ENCODE measurements around the gene GGTLC1.
"Not testable (repeated sequence)": the region's sequence is repeated elsewhere in the genome, so short reads cannot be mapped to it uniquely, and the experiment has no call there.

Gene GGTLC1

DNA sequence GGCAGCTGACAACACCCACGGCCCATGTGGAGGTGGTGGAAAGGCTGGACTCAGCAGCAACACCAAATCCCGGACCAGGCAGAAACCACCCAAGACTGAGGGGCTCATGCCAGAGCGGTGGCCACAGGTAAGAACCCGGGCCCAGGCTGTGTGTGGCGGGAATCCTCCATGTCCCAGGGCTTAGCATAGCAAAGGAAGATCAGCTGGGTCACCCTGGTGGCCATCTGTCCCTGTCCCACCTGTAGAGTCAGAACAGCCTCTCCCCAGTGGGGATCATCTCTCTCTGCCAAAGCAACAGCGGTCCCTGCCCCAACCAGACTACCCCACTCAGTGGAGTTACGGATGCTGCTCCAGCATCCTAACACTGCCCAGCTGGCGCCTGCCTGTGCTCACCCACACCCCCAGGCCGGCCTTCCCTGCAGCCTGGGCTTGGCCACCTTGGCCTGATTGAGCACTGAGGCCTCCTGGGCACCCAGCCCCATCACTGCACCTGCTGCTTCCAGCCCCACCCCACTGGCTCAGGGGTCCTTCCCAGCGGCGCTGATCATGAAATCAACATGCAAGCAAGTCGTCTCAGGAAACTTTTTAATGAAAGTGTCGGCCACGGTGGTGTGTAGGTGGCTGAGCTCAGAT, 5.5 kb upstream of the GGTLC1 start:
- not testable (repeated sequence) for DNase-seq

DNA sequence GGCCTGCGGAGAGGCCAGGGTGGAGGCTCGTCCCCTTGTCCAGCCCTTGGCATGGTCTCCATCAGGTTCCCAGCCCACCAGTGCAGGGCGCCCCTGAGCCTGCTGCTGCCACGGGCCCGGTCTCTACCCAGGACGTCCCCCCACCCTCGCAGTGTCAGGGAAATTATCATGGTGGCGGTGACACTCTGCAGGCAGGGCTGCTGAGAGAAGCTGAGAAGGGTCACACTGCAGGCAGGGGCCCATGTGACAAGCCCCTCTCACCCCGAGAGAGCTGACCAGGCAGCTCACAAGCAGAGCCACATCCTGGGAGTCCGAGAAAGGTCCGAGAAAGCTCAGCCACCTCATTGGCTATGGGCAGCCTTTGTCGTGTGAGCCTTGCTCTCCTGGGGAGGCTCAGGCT, 4.9 kb upstream of the GGTLC1 start:
- not testable (repeated sequence) for DNase-seq

DNA sequence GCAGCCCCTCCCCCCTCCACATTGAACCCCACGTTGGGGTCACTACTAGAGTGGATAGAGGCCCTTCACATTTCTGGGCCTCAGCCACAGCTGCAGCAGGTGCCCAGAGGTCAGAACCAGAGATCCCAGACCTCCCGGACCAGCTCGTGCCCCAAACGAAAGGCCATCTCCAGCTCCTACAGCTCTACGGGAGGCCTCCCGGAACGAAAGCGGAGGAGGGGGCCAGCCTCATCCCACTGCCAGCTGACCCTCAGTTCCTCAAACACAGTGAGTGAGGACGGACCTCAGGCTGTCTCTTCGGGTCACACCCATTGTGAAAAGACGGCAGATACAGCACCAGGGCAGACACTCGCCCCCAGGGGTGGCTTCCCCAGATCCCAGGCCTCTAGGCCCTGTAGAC, 1.7 kb upstream of the GGTLC1 start:
- DNase-seq: not testable (repeated sequence)

DNA sequence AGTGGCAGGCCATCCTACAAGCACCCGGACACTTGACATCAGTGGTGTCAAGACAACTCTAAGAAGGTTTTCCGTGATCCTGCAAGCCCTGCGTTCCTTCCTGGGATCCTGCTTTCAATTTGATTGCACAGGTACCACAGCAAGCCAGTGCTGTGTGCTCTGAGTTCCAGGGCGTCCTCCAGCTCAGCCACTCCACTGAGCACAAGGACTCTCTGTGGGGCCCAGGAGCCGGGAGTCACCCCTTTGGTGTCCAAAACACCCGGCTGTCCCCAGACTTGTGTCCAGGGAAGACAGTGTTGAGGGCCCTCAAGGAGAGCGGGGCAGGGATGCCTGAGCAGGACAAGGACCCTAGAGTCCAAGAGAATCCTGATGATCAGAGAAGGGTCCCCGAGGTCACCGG, 387 bp upstream of the GGTLC1 start:
- DNase-seq: not testable (repeated sequence)

DNA sequence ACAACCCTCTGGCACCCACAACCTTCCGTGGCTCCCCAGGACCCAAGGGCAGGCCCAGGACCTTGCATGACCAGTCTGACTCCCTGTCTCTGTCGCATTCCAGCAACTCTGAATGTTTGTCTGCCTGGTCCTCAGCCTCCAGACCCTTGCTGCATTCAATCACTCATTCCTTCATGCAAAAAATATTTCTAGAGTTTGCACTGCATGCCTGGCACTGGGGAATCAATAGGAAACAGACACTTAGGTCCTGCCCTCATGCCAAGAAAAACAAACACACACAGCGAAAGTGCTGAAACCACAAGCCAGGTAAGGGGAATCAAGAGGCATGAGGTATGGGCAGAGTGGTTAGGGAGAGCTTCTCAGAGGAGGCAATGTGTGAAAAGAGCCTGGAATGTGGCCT, 1.9 kb downstream of the GGTLC1 start:
- not testable (repeated sequence) for DNase-seq

DNA sequence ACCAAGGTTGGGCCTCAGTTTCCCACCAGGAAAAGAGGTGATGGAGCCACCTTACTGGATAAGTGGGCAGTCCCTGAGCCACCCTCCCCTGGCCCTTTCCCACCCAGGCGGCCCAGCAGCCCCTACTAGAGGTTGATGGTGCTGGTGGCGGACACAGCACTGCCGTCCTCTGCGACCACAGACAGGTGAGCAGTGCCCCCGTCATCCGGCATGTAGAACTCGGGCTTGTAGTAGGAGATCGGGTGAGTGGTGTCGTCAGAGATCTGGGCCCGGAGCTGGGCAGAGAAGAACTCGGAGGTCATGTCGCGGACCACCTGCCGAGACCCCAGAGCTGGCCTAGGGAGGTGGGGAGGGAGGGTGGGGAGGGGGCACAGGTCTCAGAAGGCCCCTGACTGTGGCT, 2.3 kb downstream of the GGTLC1 start:
- not testable (repeated sequence) for DNase-seq

DNA sequence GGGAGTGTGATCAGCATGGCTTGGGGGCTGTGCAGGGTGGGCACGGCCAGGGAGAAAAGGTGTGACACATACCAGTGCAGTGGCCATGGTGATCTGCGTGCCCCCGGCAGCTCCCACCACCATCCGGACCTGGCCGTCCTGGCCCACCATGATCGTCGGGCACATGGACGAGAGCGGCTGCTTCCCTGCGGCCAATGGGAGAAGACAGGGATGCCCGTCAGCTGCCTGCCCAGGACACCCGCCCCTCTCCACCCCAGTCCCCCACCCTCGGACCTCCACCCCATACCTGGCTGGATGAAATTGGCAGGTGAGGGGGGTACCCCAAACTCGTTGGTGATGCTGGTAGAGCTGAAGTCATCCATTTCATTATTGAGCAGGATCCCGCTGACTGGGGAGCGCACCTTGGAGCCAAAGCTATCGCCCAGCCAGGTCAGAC, 2.8 kb downstream of the GGTLC1 start:
- not testable (repeated sequence) for DNase-seq

DNA sequence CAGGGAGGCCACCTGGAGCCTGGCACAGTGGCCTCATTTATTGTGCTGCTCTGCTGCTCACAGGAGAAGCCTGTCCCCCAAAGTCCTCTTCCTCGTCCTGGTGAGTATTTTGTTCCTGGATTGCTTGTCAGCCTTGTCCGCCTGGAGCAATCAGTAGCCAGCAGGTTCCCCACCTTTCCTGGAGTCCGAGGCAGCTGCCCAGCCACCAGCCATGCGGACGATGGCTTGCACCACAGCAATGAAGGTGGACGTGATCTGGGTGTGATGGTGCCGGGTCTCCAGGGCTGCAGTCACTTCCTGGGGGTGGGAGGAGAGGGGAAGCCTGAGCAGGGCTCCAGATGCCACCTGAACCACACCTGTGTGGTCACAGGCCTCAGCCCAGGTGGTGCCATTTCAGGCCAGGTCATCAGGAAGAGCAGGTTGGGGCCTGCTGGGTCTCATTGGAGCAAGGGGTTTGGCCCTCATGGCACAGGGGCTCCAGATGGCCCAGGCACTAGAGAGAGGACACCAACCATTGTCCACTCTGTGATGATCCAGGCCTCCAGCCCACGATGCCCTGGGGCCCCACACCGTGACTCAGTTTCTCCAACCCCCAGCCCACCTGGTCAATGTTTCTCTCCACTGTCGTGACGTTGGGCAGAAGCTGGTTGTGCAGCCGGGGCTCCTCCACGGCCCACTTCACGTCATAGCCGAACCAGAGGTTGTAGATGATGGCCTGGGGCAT, 3.4 kb downstream of the GGTLC1 start:
- not testable (repeated sequence) for DNase-seq

DNA sequence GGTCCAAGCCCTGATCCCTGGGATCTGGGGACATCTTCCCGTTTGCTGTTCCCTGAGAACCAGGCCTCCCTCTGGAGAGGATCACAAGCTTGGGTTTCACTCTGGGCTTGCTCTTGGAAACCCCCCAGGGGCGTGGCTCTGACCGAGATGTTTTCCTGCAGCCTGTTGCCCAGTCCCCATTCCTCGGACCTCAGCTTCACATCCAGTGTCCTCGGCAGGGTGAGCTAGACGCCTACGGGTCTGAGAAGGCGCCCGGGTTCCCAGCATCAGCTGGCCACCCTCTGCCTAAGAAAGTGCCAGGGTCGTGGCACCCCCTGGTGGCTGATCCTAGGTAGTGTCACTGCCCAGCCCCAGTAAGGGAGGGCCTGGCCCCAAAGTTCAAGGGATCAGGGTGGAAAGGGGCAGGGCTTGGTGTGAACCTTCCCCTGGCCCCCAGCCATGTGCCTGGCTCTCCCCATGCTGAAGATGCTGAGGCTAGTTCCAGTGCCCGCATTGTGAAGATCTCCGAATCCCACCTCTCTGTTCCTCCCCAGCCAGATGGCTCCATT, 4.0 kb downstream of the GGTLC1 start:
- not testable (repeated sequence) for DNase-seq

DNA sequence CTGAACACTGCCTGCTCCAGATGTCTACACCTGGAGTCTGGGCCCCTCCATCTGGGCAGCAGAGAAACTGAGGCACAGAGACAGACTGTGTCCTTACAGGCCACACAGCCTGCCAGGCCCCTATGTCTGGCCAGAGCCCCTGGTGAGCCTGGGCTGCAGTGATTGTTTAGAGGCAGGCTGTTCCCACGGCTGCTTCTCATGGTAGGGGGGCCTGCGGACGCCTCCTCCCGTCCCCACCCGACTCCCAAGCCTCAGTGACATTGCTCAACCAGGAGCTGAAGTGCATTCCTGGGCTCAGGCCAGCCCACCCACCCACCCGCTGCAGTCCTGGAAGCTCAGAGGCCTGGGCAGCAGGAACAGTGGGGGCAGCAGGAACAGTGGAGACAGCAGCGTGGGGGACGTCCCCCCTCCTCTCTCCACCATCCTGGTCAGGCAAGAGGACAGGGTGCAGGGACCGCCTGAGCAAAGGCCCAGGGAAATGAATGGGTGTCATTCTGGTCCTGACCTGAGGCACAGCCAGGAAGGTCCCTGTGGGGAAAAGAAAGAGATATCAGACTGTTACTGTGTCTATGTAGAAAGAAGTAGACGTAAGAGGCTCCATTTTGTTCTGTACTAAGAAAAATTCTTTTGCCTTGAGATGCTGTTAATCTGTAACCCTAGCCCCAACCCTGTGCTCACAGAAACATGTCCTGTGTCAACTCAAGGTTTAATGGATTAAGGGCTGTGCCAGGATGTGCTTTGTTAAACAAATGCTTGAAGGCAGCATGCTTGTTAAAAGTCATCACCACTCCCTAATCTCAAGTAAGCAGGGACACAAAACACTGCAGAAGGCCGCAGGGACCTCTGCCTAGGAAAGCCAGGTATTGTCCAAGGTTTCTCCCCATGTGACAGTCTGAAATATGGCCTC, 6.2 kb downstream of the GGTLC1 start:
- not testable (repeated sequence) for DNase-seq

DNA sequence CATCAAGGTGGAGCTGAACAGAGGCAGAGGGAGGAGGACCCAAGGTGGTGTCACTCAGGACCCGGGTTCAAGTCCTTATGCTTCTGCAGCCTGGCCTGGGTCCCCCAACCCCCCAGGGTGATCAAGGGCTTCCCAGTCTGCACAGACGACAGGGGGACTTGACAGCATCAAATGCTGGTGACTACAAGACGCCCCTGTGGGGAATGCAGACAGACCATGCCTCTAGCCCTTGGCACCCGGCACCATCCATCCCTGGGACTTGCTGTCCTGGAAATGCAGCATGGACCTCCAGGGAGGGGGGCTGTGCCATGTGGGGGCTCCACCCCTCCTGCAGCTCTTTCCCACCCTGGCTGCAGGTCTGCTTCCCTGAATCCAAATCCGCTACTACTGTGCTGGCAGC, 7.1 kb downstream of the GGTLC1 start:
- not testable (repeated sequence) for DNase-seq

DNA sequence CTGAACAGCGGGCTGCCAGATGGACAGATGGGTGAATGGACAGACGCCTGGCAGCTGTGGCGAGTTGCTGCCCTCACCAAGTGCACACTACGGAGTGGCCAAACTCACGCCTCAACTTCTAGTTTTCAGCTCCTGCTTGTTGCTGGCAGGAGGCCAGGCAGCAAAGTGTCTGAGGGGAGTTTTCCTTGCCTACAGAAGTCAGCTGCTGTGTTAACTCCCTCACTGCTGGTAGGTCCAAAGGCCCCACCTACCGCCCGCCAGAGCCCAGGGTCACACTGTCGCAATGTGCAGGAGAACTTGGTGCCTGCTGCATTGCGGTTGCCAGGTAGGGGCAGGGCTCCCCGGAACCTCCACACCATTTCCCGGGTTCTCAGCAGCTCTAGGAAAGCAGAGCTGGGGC, 7.6 kb downstream of the GGTLC1 start:
- not testable (repeated sequence) for DNase-seq

DNA sequence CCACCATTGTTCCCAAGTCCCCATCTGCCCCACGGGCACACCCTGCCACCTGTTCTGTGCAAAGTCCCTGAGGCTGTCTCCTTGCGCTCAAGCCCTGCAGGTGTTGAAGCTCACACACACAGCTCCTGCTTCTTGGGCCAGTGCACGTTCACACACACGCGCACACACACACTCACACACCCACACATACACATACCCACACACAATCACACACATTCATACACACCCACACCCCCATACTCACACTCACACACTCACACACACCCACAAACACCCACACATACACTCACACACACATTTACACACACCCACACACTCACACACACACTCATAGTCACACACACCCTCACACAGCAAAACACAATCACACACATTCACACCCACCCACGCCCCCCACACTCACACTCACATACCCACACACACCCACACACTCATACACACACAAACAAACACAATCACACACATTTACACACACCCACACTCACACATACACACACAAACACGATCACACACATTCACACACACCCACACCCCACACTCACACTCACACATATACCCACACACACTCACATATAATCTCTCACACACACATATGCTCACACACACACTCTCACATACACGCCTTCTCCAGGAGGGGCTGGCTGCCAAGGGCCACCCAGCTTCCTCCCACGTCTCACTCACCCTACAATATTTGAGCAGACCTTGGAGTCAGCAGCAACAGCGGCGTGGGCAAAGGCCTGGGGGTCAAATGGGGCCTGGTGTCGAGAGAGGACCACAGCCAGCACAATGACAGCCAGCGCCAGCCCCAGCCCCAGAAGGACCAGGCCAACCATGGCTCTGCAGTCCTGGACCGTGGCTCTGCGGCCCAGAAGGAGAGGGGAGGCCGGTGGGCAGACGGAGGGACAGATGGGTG, 8.4 kb downstream of the GGTLC1 start:
- not testable (repeated sequence) for DNase-seq

DNA sequence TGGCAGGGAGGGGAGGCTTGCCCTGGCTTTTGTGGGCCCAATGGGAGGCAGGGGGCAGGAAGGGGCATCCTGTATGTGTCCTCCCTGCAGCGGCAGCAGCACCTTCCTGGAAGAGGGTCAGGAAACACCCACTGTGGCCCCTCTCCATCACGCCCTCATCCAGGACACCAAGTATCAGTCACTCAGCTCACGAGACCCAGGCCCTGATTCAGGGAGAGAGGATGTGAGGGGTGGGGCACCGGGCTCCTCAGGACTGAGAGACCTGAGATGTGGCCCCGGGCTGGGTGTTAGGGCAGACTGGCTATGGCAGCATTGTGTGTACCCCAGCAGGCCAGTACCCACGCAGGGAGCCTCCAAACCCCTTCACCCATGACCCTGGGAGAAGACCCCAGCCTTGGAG, 9.2 kb downstream of the GGTLC1 start:
- DNase-seq: not testable (repeated sequence)

DNA sequence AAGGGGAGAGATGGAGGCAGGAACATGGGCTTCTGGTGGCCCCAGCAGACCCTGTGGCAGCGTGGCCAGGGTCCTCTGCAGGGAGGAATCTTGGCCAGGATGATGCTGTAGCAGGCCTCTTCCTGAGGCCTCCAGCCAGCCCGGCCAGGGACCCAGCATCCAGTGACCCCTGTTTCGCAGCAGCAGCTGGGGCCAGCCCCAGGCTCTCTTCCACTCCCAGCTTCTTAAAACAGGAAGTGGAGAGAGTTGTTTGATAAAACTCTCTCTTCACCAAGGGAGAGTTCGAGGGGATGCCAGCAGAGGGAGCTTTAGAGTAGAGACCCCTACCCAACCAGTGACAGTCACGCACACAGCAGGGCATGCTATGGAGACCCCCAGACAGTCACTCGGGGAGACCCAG, 10.1 kb downstream of the GGTLC1 start:
- DNase-seq: not testable (repeated sequence)

DNA sequence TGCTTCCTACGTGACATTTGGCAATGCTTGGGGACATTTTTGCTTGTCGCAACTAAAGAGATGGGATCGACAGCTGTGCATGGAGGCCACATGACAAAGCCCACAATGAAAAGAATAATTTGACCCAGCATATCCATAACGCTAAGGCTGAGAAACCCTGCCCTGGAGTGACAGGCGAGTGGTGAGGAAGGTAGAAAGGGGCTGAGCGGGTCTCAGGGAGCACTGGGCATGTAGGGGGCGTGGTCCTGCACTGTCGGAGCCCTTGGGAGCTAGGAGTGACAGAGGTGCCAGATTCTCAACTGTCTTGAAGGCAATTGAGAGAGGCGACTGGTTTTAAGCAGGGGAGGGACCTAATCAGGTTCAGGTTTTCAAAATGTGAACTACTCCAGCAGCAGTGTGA, 13.6 kb downstream of the GGTLC1 start:
- no peak for DNase-seq

DNA sequence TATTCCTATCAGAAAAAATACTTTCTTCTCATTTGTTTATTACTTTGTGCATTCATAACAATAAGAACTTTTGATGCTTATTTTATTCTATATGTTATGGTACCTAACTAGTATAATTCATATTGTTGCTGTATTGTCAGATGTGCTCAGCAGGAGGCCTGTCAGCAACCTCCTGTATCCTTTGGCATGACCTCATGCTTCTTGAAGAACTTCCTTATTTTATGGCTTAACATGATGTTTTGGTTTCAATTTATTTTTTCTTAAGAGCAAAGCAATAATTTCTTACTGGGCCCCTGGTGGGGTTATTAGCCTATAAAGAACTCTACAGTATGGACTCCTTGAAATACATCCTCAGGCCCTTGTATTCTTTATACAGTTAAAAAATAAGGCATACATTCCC, 17.3 kb downstream of the GGTLC1 start:
- no peak for DNase-seq

DNA sequence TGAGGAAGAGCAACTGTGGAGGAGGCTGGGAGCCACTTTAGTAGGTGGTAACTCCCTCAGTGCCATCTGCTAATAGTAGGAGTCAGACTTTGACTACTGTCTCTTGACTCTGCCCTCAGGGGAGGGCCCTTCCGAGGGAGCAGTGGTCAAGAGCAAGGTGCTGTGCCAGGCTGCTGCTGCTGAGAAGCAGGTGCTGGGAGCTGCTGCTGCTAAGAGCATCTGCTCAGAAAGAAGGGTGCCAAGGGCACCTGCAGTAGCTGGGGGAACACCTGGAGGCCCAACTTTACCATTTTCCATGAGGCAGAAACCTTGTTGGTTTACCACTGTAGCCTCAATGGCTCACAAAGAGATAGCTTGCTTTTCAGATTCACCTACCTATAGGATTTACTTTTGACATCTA, 18.5 kb downstream of the GGTLC1 start:
- DNase-seq: no peak

DNA sequence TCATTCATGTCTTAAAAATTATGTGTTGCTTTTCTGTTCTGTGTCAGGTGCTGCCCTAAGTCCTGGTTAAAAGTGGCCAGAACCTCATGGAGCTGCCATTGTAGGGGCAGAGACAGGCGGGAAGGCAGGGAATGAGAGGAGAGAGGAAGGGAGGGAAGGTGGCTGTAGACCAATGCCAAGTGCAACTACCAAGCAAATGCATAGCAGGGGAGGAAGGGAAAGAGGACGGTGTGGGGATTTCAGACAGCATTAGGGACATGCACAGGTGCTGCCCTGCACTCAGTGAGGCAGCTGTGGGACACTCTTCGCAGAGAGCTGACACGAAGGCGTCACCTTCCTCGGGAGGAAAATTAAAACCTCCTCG, 21.0 kb downstream of the GGTLC1 start:
- DNase-seq: no peak

DNA sequence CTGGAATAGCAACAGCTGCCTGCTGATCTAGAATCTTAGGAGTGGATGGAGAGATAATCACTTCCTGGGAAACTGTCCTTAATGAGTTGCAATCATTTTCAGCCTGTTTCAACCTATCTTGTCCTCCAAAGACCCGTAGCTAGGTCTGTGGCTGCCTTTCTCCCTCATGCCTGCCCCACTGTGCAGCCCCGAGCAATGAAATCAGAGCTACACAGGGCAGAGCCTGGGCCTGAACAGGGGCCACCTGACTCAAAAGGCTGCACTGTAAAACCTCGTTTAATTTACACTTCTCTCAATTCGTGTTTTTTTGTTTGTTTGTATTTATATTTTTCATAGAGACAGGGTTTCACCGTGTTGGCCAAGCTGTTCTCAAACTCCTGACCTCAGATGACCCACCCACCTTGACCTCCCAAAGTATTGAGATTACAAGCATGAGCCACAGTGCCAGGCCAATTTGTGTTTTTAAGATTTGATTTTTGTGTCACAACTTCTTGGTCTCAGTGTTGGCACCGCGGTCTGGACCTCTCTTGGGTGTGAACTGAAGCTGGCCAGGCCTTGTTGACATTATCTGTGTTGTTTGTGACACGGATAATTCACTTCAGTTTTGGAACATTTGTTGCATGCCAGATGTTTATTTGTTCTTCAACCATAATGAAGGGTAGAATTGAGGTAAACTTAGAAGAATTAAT, 21.5 kb downstream of the GGTLC1 start:
- DNase-seq: no peak

DNA sequence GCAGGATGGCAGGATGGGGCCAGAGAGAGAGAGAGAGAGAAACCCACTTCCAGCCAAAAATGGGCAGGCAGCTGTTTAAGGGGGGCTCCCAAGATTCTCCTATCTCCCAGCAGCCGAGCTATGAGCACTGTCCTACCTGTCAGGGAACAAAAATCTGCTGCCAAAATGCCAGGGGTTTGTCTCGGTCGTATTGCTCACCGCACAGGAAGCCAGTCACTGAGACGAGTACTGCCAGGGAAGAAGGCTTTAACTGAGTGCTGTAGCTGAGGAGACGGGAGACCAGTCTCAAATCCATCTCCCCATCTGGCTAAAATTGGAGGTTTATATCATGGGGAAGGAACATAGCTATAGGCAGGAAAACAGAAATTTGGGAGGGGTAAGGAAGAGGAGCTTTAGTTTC, 22.3 kb downstream of the GGTLC1 start:
- no peak for DNase-seq

DNA sequence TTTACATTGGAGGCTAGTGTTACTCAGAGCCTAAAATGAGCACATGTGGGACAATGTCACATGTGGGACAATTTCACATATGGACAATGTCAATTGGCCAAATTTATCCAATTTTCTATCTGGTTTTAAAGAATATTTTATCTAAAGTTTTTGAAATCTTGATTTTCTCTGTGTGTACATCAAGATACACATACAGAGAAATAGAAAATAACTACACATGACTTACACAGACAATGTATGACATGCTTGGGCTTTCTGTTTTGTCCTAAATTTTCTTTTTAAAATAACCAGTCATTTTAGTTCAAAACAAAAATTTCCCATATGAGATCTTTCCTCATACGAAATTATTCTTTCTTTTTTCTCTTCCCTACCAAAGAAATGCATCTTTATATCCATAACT, 24.6 kb downstream of the GGTLC1 start:
- DNase-seq: no peak
